K562 treated with DMSO at 1 percent for 12 hours (cell line): ENCODE data around the gene DEFB121. TPM values are rescaled to one million over a fixed set of nuclear protein-coding genes. Genes with fewer than 3 reads are reported as not detected.

Experiments used
- total RNA-seq: library from RNA; unstranded; fragments of 300-600 nt; gene quantifications from 2 replicates; pipeline ENCODE4 v1.2.3, GENCODE V29; 2022; ENCODE audit not compliant: insufficient read depth

The DEFB121 gene, protein sequence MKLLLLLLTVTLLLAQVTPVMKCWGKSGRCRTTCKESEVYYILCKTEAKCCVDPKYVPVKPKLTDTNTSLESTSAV
- total RNA-seq, result not detected in 2 replicates

DNA sequence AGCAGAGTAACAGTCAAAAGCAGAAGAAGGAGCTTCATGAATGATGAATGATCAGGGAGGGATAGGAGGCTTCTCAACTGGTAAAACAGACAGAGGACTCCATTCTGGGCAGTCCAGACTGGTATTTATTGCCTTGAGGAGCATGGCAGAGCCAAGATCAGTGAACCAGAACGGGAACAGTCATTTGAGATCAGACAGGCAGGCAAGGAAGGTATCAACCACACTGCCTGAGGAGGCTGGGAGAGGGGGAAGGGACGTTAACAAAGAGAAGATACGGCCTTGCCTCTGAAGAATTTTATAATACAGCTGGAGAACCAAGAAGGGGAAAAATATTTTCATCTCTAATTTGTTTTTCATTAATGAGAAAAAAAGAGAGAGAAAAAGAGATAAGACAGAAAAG lies at the start of gene DEFB121:
Gene DEFB121, minus strand, starts transcription at position 101 of the 400 bp plus-strand sequence. Its CDS starts 63 bp downstream, at position 38.

DNA sequence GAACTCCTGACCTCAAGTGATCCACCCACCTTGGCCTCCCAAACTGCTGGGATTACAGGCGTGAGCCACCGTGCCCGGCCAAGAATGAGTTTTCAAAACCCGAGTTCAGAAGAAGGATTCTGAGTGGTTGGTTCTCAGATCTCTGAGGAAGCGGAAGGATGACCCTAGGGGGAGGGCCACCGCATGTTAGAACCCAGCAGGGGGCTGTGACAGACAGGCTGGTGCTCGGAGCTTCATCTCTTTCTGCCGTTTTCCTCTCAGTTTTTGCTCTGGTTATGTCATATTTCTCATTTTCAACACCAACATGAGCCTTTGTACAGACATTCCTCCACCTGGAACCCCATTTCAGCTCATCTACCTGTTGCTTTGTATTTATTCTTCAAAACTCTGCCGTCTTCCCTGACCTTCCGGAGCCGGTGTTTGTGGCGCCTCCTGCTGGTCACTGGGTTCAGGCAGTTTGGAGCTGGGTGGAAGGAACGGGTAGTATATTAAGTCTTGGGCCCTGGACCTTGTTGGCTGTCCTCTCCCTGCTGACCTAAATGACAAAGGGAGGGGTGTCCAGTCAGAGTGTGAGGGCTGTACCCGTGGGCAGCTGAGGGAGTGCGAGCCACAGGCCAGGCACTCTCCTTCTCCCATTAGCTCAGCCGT lies 34.1 kb upstream of the DEFB121 start, which contains the start of gene DEFB123:
Gene DEFB123, plus strand, starts transcription at position 621 of the 648 bp plus-strand sequence. CDS start 67 bp downstream, outside the sequence.

DNA sequence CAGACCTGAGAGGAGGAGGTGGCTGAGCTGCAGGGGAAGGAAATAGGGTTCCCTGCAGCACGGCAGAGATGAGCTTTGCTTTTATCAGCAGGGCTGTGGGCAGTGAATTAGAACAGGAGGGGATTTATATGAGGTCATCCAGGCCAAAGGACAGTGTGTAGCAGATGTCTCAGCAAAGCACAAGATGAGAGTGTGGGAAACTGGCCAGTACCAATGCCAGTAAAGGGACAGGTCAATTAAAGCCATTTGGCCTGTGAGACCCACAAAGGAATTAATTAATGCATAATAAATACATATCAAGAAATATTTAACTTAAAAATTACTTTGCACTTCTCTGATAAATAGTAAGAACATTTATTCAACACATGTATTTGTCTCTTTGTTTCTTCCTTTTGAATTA lies 15.5 kb downstream of the DEFB121 start, which contains the start of gene DEFB119:
Gene DEFB119, minus strand, starts transcription at position 101 of the 400 bp plus-strand sequence. CDS start 107 bp downstream, outside the sequence.

DNA sequence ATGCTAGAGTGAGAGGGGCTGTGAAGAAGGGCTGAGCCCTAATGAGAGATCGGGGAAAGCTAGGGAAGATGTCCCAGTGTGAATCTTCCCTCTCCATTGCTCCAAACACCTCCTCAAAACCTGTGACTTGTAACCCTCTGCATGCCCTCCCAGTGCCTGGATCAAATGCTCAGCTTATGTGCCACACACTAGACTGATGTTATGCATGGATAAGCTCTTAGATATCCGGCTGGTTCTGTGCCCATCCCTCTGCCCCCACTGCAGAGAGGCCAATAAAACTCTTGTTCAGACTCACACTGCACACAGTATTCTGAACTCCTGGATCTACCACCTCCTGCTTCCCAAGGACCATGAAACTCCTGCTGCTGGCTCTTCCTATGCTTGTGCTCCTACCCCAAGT lies 37.7 kb downstream of the DEFB121 start, which contains the start of gene DEFB118:
Gene DEFB118, plus strand, starts transcription at position 301 of the 400 bp plus-strand sequence. Its CDS starts 50 bp downstream, at position 351.

Other genes starting within 250 kb of the DEFB121 start
- not detected in 2 replicates for gene DEFB115, start 148.6 kb downstream of the DEFB121 start, total RNA-seq
- gene DEFB116, start 97.6 kb downstream of the DEFB121 start, total RNA-seq, result not detected in 2 replicates
- gene DEFB118, start 37.6 kb downstream of the DEFB121 start, total RNA-seq, result not detected in 2 replicates
- gene DEFB119, start 15.6 kb downstream of the DEFB121 start, total RNA-seq, result not detected in 2 replicates
- gene DEFB123, start 34.4 kb upstream of the DEFB121 start, total RNA-seq, result not detected in 2 replicates
- gene DEFB124, start 68.9 kb upstream of the DEFB121 start, total RNA-seq, result not detected in 2 replicates
- gene REM1, start 69.1 kb upstream of the DEFB121 start, total RNA-seq, result not detected in 2 replicates
- gene HM13, start 108.2 kb upstream of the DEFB121 start, total RNA-seq, result 130 and 166 TPM in 2 replicates
- gene ID1, start 199.1 kb upstream of the DEFB121 start, total RNA-seq, result 356 and 417 TPM in 2 replicates
- gene COX4I2, start 231.7 kb upstream of the DEFB121 start, total RNA-seq, result not detected in 2 replicates